GM18517 (cell line): ENCODE data around the gene BLOC1S1.
A peak's percentile ranks its signal among the peaks of the same experiment; 100 is the strongest.

Experiments
- ATAC-seq: cut with Tn5 transposase; IDR thresholded peaks from one replicate; pipeline ENCODE4 v1.9.1; 2021; ENCODE audit warnings: mild to moderate bottlenecking, moderate library complexity; ENCODE audit not compliant: unreplicated experiment

BLOC1S1 gene

GRCh38 chr12:55715833-55716581 is at the start of gene BLOC1S1:
BLOC1S1 (plus strand) TSS chr12:55716046; CDS start chr12:55716052, 6 bp downstream.
- ATAC-seq, result peak; percentile 75

GRCh38 chr12:55666508-55666907 is 49.3 kb upstream of the BLOC1S1 start:
- ATAC-seq, result no peak

GRCh38 chr12:55670276-55670675 is 45.6 kb upstream of the BLOC1S1 start:
- no peak for ATAC-seq

GRCh38 chr12:55671746-55672145 is 44.1 kb upstream of the BLOC1S1 start:
- ATAC-seq, result no peak

- ATAC-seq, result peak; percentile 100
Measured at GRCh38 chr12:55673638-55674037, 42.2 kb upstream of the BLOC1S1 start.

- ATAC-seq, result no peak
Measured at GRCh38 chr12:55675666-55676065, 40.2 kb upstream of the BLOC1S1 start.

GRCh38 chr12:55676707-55677106 is 39.1 kb upstream of the BLOC1S1 start:
- ATAC-seq, result no peak

GRCh38 chr12:55679691-55680090 is 36.2 kb upstream of the BLOC1S1 start:
- ATAC-seq, result no peak

GRCh38 chr12:55681142-55682077 is 34.4 kb upstream of the BLOC1S1 start:
- ATAC-seq, result no peak

GRCh38 chr12:55682087-55682796 is 33.6 kb upstream of the BLOC1S1 start:
- ATAC-seq, result no peak

GRCh38 chr12:55683676-55684075 is 32.2 kb upstream of the BLOC1S1 start:
- no peak for ATAC-seq

GRCh38 chr12:55684761-55685370 is 31.0 kb upstream of the BLOC1S1 start:
- ATAC-seq, result no peak

GRCh38 chr12:55685671-55686070 is 30.2 kb upstream of the BLOC1S1 start:
- ATAC-seq, result no peak

- no peak for ATAC-seq
Measured at GRCh38 chr12:55686366-55687010, 29.4 kb upstream of the BLOC1S1 start.

GRCh38 chr12:55687746-55688145 is 28.1 kb upstream of the BLOC1S1 start:
- ATAC-seq, result peak; percentile 72

GRCh38 chr12:55688716-55689655 is 26.9 kb upstream of the BLOC1S1 start:
- no peak for ATAC-seq

GRCh38 chr12:55692631-55693322 is 23.1 kb upstream of the BLOC1S1 start:
- no peak for ATAC-seq

GRCh38 chr12:55693323-55694187 is 22.3 kb upstream of the BLOC1S1 start:
- ATAC-seq, result no peak
